Peyer's patch (tissue), 4 donors: Measurements from ENCODE around the gene OR2T2. TPM values are rescaled to one million over a fixed set of nuclear protein-coding genes. Genes with fewer than 3 reads are reported as not detected.
"Not testable (repeated sequence)": the region's sequence is repeated elsewhere in the genome, so short reads cannot be mapped to it uniquely, and the experiment has no call there.

Experiments
- DNase-seq, 3 donors: peaks; one replicate each; pipeline ENCODE4 v3.0.0-alpha.2; 2017 to 2019
- H3K27ac ChIP-seq, 4 donors: fragments of 200-600 bp; sonication (generic); one replicate each; pipeline ENCODE4 v1.5.1; 2016 to 2019
- H3K27me3 ChIP-seq, 2 donors: fragments of 200-600 bp; sonication (generic); one replicate each; pipeline ENCODE4 v1.5.1; 2019
- H3K36me3 ChIP-seq, 3 donors: fragments of 200-600 bp; sonication (generic); one replicate each; pipeline ENCODE4 v1.5.1; 2016 to 2019
- H3K4me1 ChIP-seq, 4 donors: fragments of 200-600 bp; sonication (generic); one replicate each; pipeline ENCODE4 v1.5.1; 2016 to 2019
- H3K4me3 ChIP-seq, 4 donors: fragments of 200-600 bp; sonication (generic); 1 replicate in 3 of 4; 2 replicates in 1 of 4; pipeline ENCODE4 v1.5.1; 2016 to 2019; ENCODE audit warnings: mild to moderate bottlenecking in 1 of 4
- H3K9me3 ChIP-seq, 4 donors: fragments of 200-600 bp; sonication (generic); one replicate each; pipeline ENCODE4 v1.5.1; 2016 to 2019; ENCODE audit warnings: mild to moderate bottlenecking in 1 of 4
- POLR2A ChIP-seq, 2 donors: fragments of 450-650 bp; IDR thresholded peaks; one replicate each; pipeline ENCODE4 v1.5.1; 2017; ENCODE audit warnings: antibody characterized with exemption in 2 of 2, mild to moderate bottlenecking in 2 of 2, moderate library complexity in 2 of 2
- total RNA-seq, 4 donors: library from RNA; depleted of rRNA; stranded (reverse); fragments of >200 nt; gene quantifications; one replicate each; pipeline ENCODE4 v1.1.0, GENCODE V29; 2016
- TF ChIP-seq, protein P1 (sequence below), 6 experiments: fragments of 450-650 bp in 4 of 6; fragments of 200-600 bp in 2 of 6; sonication (generic) in 1 of 6; IDR thresholded peaks; one replicate each; pipeline ENCODE4 v1.5.1; 2017 to 2019; ENCODE audit warnings: antibody characterized with exemption in 6 of 6, mild to moderate bottlenecking in 3 of 6, moderate library complexity in 1 of 6

The OR2T2 gene
- total RNA-seq, 4 donors from 2014 or later, result not detected

DNA sequence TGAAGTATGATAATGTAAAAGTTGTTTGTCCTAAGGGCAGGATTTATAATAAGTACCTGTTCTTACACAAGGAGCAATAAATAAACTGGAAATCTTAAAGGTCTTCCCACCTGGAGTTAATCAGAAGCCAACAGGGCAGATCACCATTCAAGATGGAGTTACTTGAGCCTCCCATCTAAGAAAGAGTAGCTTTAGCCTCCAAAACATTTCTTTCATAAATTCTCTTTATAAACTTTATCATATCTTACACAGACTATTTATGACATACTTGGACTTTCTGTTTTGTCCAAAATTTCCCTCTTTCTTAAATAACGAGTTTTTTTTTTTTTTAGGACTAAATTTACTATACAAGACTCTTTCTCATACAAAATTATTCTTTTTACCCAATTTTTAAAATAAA lies 24.1 kb upstream of the OR2T2 start:
- Histone ChIP-seq H3K9me3 (peaks cover 0 to 12% (median 0%) of the 10 kb centered on the region in 4 donors), H3K4me1 (no peaks in the 10 kb centered on the region), H3K27me3 (no peaks in the 10 kb centered on the region), H3K36me3 (no peaks in the 10 kb centered on the region), H3K27ac (no peak overlapping the region), H3K4me3 (no peak overlapping the region)
- no peak for DNase-seq
- no peak for TF ChIP-seq POLR2A (IDR thresholded peaks at IDR 0.05)
- TF ChIP-seq, protein P1, sequence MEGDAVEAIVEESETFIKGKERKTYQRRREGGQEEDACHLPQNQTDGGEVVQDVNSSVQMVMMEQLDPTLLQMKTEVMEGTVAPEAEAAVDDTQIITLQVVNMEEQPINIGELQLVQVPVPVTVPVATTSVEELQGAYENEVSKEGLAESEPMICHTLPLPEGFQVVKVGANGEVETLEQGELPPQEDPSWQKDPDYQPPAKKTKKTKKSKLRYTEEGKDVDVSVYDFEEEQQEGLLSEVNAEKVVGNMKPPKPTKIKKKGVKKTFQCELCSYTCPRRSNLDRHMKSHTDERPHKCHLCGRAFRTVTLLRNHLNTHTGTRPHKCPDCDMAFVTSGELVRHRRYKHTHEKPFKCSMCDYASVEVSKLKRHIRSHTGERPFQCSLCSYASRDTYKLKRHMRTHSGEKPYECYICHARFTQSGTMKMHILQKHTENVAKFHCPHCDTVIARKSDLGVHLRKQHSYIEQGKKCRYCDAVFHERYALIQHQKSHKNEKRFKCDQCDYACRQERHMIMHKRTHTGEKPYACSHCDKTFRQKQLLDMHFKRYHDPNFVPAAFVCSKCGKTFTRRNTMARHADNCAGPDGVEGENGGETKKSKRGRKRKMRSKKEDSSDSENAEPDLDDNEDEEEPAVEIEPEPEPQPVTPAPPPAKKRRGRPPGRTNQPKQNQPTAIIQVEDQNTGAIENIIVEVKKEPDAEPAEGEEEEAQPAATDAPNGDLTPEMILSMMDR (IDR thresholded peaks at IDR 0.05), result no peak

- not testable (repeated sequence) for H3K36me3 ChIP-seq, H3K4me1 ChIP-seq, H3K4me3 ChIP-seq, H3K27me3 ChIP-seq, H3K9me3 ChIP-seq, DNase-seq, H3K27ac ChIP-seq
Measured at GRCh38 chr1:248427526-248428191, 17.8 kb upstream of the OR2T2 start.

DNA sequence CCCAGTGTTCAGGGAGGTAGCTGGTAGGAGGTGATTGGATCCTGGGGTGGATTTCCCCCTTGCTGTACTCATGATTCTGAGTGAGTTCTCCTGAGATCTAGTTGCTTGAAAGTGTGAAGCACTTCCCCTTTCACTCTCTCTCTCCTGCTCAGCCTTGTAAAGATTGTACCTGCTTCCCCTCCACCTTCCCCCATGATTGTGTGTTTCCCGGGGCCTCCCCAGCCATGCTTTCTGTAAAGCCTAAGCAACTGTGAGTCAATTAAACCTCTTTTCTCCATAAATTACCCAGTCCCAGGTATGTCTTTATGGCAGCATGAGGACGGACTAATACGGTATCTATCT lies 17.3 kb upstream of the OR2T2 start:
- not testable (repeated sequence) for DNase-seq, H3K36me3 ChIP-seq, H3K27me3 ChIP-seq, H3K4me3 ChIP-seq, H3K27ac ChIP-seq, H3K4me1 ChIP-seq, H3K9me3 ChIP-seq

DNA sequence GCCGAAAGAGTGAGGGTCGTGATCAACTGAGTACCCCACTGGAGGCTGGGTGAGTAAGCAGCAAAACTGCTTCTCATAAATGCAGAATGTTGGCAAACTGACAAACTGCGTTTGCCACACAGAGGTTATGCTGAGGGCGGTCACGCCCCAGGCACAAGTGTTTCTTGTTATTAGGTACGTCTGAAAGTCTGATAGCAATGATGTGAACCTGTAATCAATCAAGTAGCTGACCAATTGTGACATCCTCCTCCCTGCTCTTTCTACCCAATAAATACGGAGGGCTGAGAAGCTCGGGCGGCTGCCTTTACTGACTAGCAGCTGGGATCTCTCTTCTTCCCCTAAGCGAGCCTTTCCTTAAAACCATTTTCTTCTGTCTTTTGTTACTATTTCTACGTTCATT lies 13.8 kb upstream of the OR2T2 start:
- not testable (repeated sequence) for H3K36me3 ChIP-seq, H3K27ac ChIP-seq, DNase-seq, H3K9me3 ChIP-seq, H3K4me3 ChIP-seq, H3K27me3 ChIP-seq, H3K4me1 ChIP-seq

DNA sequence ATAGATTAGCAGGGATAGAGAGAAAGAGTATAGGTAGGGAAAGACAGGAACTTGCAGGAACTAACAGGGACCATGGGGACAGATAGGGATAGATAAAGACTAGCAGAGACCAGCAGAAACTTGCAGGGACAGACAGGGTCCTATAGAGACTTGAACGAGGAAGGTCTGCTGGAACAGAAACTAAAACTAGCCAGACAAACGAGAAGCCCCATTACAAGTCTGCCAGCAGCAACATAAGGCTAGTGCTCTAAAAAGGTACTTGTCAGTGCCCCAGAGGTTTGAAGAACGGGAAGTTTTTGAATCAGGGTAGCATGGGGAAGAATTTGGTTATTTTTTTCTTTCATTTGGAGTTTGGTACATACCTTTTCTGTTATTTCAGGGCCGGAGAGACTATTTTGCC lies 13.2 kb upstream of the OR2T2 start:
- H3K27ac ChIP-seq, H3K9me3 ChIP-seq, DNase-seq, H3K4me1 ChIP-seq, H3K36me3 ChIP-seq, H3K27me3 ChIP-seq, H3K4me3 ChIP-seq: not testable (repeated sequence)

DNA sequence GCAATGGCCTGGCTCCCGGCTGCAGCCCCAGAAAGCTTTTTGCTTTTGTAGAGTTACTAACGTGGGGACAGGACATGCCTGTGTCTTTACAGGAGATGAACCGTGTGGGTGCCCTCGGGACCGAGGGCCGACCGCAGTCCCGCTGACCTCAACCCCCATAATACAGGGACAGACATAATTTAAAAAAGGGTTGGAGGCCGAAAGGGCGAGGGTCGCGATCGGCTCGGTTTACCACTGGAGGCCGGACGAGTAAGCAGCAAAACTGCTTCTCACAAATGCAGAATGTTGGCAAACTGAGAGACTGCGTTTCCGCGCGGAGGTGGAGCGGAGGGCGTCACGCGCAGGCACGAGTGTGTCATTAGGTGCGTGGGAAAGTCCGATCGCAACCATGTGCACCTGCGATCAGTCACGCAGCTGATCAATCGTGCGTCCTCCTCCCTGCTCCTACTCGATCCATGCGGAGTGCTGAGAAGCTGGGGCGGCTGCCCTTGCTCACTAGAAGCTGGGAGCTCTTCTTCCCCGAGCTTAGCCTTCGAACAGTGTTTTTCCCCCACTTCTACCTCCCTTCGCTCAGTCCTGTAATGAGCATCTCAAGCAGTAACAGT lies 11.5 kb upstream of the OR2T2 start:
- DNase-seq, H3K27ac ChIP-seq, H3K27me3 ChIP-seq, H3K4me3 ChIP-seq, H3K9me3 ChIP-seq, H3K36me3 ChIP-seq, H3K4me1 ChIP-seq: not testable (repeated sequence)

DNA sequence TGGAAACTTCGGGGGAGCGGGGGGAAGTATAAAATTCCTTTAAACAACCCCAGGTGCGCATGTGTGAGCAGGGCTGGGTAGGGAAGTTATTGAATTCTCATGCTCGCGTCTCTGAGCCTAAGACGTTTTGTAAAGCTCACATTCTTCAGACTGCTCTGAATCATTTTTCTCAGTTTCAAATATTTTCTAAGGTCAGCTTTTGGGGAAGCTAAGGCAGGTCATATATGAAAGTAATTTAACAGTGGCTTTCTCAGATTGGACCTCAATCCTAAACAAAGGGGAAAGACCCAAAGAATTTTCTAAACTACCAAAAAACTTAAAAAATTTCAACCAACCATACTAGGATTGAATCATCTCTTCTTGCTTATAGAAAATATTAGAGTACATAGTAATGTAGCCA lies 10.5 kb upstream of the OR2T2 start:
- H3K4me1 ChIP-seq, H3K9me3 ChIP-seq, H3K4me3 ChIP-seq, DNase-seq, H3K27ac ChIP-seq, H3K27me3 ChIP-seq, H3K36me3 ChIP-seq: not testable (repeated sequence)

- not testable (repeated sequence) for H3K4me1 ChIP-seq, H3K4me3 ChIP-seq, H3K27ac ChIP-seq, H3K36me3 ChIP-seq, H3K27me3 ChIP-seq, H3K9me3 ChIP-seq, DNase-seq
Measured at GRCh38 chr1:248436303-248436702, 9.1 kb upstream of the OR2T2 start.

DNA sequence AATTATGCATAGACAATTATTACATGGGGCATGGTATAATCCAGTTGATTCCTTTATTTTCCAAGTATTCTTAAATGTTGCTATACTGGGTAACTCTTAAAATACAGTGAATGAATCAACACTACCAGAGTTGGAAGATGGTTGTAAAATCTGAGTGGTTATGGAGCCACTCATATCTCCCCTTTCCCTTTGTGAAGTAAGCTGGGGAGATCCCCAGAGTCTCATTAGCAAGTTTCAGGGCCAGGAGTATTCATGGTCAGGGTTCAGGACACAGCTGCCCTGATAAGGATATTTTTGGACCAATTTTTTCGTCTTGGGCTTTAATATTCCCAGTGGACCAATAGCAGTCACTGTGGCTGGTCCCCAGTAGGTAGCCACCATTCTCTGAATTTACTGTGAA lies 6.8 kb upstream of the OR2T2 start:
- DNase-seq, H3K27ac ChIP-seq, H3K4me1 ChIP-seq, H3K27me3 ChIP-seq, H3K9me3 ChIP-seq, H3K36me3 ChIP-seq, H3K4me3 ChIP-seq: not testable (repeated sequence)

DNA sequence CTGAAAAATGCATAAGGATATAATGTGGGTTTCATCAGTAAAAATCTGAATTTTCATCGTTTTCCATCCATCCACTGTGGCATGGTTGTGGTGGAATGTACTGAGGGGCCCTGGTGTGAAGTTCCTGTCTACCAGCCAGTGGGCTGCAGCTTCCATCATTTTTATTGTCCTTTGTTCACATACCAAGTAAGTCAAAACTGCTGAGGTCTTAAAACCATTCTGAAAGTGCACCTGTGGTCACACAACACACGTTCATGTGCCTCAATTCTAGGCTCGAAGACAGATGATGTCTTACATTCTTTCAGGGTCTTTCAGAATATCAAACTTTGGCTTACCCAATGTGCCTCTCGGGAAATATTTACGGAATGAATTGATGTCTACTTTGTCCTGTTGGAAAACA lies 6.2 kb upstream of the OR2T2 start:
- not testable (repeated sequence) for H3K36me3 ChIP-seq, H3K9me3 ChIP-seq, H3K4me1 ChIP-seq, H3K27me3 ChIP-seq, H3K27ac ChIP-seq, H3K4me3 ChIP-seq, DNase-seq

DNA sequence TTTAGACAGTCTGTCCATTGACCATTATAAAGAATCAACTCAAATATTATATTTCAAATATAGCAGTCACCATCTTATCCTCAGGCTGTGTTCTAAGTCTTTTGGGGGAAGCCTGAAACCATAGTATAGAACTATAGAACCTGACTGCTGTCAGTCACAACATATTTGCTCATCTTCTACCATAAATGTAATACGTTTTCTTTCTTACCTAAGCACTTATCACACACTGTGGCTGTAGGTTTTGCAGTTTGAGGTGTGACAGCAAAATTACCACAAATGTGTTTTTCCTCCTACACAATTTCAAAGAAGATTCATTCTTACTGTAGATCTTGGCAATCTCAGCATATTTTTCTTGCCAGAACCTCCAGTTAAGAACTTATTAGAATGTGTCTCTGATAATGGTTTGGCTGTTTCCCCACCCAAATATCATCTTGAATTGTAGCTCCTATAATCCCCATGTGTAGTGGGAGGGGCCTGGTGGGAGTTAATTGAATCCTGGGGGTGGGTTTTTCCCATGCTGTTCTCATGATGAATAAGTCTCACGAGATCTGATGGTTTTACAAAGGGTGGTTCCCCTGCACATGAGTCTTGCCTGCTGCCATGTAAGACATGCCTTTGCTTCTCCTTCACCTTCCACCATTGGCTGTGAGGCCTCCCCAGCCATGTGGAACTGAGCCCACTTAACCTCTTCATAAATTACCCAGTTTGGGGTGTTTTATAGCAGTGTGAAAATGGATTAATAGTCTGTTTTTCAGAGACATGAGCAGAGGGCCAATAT lies 2.7 kb upstream of the OR2T2 start:
- H3K36me3 ChIP-seq, H3K27me3 ChIP-seq, H3K9me3 ChIP-seq, H3K4me1 ChIP-seq, DNase-seq, H3K4me3 ChIP-seq, H3K27ac ChIP-seq: not testable (repeated sequence)

DNA sequence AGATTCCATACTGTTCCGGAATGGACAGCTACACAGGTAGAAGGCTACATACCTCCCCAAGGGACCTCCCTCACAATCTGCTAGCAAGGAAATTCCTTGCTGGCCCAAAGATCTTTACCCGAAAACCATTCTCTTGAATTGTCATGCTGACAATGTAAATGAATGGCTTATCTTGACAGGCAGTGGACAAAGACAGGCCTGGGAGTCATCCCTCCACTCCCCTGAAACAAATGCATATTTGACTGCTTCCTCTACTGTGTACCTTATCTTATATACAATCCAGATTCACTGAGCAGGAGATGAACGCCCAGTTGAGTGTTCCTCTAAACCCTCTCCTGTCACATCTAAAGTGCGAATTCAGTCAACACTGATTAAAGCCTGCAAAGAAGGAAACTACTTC lies 834 bp upstream of the OR2T2 start:
- H3K27me3 ChIP-seq, DNase-seq, H3K36me3 ChIP-seq, H3K27ac ChIP-seq, H3K4me3 ChIP-seq, H3K4me1 ChIP-seq, H3K9me3 ChIP-seq: not testable (repeated sequence)

- not testable (repeated sequence) for H3K4me1 ChIP-seq, H3K36me3 ChIP-seq, H3K9me3 ChIP-seq, H3K27me3 ChIP-seq, H3K27ac ChIP-seq, H3K4me3 ChIP-seq, DNase-seq
Measured at GRCh38 chr1:248448409-248449074, 3.1 kb downstream of the OR2T2 start.
